Sigmoid colon (tissue), 7 donors: ENCODE data around the gene PRKD2. TPM values are rescaled to one million over a fixed set of nuclear protein-coding genes. Genes with fewer than 3 reads are reported as not detected.

Experiments used
- DNase-seq: peaks from one replicate; pipeline ENCODE4 v3.0.0-alpha.2; 2019
- H3K27ac ChIP-seq, 4 donors: fragments of 200-600 bp; sonication (generic); one replicate each; pipeline ENCODE4 v1.5.1; 2016 to 2019; ENCODE audit warnings: mild to moderate bottlenecking in 1 of 4
- H3K27me3 ChIP-seq, 3 donors: fragments of 200-600 bp; sonication (generic); one replicate each; pipeline ENCODE4 v1.5.1; 2019; ENCODE audit warnings: mild to moderate bottlenecking in 1 of 3
- H3K36me3 ChIP-seq, 4 donors: fragments of 200-600 bp; sonication (generic); one replicate each; pipeline ENCODE4 v1.5.1; 2016 to 2019
- H3K4me1 ChIP-seq, 4 donors: fragments of 200-600 bp; sonication (generic); one replicate each; pipeline ENCODE4 v1.5.1; 2017 to 2019
- H3K4me3 ChIP-seq, 4 donors: fragments of 200-600 bp; sonication (generic); one replicate each; pipeline ENCODE4 v1.5.1; 2017 to 2019; ENCODE audit warnings: mild to moderate bottlenecking in 2 of 4, moderate library complexity in 1 of 4
- H3K9me3 ChIP-seq, 4 donors: fragments of 200-600 bp in 3 of 4; sonication (generic) in 3 of 4; one replicate each; pipeline versions ENCODE4 v1.5.1 to v1.6.1; 2013 to 2019
- EP300 ChIP-seq, 4 donors: sonication (generic); formaldehyde crosslinking; IDR thresholded peaks; one replicate each; pipeline ENCODE4 v1.6.1; 2017; ENCODE audit warnings: antibody characterized with exemption in 4 of 4
- POLR2A ChIP-seq, 2 donors: fragments of 450-650 bp; IDR thresholded peaks; one replicate each; pipeline ENCODE4 v1.6.1; 2016; ENCODE audit warnings: antibody characterized with exemption in 2 of 2, mild to moderate bottlenecking in 2 of 2, moderate library complexity in 2 of 2
- POLR2AphosphoS5 ChIP-seq, 4 donors: sonication (generic); formaldehyde crosslinking; IDR thresholded peaks; one replicate each; pipeline ENCODE4 v1.6.1; 2017; ENCODE audit warnings: antibody characterized with exemption in 4 of 4
- WGBS, 2 donors: extraction: QIAGEN DNeasy Blood & Tissue Kit; methylation state at CpG; one replicate each; pipeline ENCODE4 v1.1.7; 2013; 5-methylcytosine and 5-hydroxymethylcytosine counted together
- intact Hi-C: fragments of 100-400 bp; cut with DNase I; formaldehyde crosslinking; loops from one replicate; pipeline ENCODE4 v1.15.1; 2023
- polyA plus RNA-seq, 3 donors: library from polyadenylated mRNA; stranded (reverse); fragments of 200-250 nt; gene quantifications; one replicate each; pipeline ENCODE4 v1.2.3, GENCODE V29; 2013
- total RNA-seq, 4 donors: library from RNA; depleted of rRNA; stranded (reverse); fragments of >200 nt; gene quantifications; one replicate each; pipeline ENCODE4 v1.1.0, GENCODE V29; 2016
- TF ChIP-seq, protein P1 (sequence below), 4 experiments: fragments of 450-650 bp in 3 of 4; fragments of 200-600 bp in 1 of 4; IDR thresholded peaks; one replicate each; pipeline ENCODE4 v1.5.1; 2016 to 2019; ENCODE audit warnings: antibody characterized with exemption in 4 of 4, mild to moderate bottlenecking in 3 of 4, moderate library complexity in 2 of 4
- donor health status: healthy with polysubstance abuse.
- donor health status: Bipolar disorder and iron deficiency.
- donor health status: healthy.

The PRKD2 gene
- total and polyA plus RNA-seq, 7 donors, result 14.7 to 51.7 (median 18.6) TPM

DNA sequence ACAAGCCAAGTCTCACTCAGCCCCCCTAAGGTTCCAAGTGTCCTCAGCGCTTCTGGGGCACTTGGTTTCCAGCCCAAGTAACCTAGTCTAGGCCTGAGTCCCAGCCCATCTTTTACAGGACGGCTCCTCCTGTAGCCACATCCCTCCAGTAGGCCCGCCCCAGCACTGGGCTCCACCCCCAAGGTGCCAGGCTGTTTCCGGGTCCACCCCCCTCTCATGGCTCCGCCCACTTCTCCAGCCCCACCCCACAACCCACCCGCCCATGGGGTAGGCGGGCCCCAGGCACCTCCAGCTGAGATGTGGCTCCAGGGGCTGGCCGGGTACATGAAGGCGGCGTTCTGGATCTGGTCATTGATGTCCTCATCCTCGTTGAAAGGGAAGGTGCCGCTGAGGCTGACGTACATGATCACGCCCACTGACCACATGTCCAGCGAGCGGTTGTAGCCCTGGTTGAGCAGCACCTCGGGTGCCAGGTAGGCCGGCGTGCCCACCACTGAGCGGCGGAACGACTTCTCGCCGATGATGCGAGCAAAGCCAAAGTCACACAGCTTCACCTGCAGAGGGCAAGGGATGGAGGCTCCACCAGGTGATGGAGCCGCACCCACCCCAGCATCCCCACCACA lies 38.7 kb downstream of the PRKD2 start:
- intact Hi-C loops, result no loop called here
- no peaks in the 10 kb centered on the region for H3K27me3 ChIP-seq
- H3K4me3 ChIP-seq, result no peak overlapping the region
- no peaks in the 10 kb centered on the region for H3K4me1 ChIP-seq
- peaks cover 6 to 94% (median 47%) of the 10 kb centered on the region in 4 donors for H3K36me3 ChIP-seq
- no peak for DNase-seq
- 87 to 88% methylated on average over 26 of the region's 26 CpGs for WGBS, 2 donors
- TF ChIP-seq POLR2A (IDR thresholded peaks at IDR 0.05), result no peak
- TF ChIP-seq POLR2AphosphoS5 (IDR thresholded peaks at IDR 0.05), result no peak
- TF ChIP-seq EP300 (IDR thresholded peaks at IDR 0.05), result no peak
- TF ChIP-seq, protein P1, sequence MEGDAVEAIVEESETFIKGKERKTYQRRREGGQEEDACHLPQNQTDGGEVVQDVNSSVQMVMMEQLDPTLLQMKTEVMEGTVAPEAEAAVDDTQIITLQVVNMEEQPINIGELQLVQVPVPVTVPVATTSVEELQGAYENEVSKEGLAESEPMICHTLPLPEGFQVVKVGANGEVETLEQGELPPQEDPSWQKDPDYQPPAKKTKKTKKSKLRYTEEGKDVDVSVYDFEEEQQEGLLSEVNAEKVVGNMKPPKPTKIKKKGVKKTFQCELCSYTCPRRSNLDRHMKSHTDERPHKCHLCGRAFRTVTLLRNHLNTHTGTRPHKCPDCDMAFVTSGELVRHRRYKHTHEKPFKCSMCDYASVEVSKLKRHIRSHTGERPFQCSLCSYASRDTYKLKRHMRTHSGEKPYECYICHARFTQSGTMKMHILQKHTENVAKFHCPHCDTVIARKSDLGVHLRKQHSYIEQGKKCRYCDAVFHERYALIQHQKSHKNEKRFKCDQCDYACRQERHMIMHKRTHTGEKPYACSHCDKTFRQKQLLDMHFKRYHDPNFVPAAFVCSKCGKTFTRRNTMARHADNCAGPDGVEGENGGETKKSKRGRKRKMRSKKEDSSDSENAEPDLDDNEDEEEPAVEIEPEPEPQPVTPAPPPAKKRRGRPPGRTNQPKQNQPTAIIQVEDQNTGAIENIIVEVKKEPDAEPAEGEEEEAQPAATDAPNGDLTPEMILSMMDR (IDR thresholded peaks at IDR 0.05), result no peak
- H3K27ac ChIP-seq, result no peak overlapping the region
- H3K9me3 ChIP-seq, result no peaks in the 10 kb centered on the region

DNA sequence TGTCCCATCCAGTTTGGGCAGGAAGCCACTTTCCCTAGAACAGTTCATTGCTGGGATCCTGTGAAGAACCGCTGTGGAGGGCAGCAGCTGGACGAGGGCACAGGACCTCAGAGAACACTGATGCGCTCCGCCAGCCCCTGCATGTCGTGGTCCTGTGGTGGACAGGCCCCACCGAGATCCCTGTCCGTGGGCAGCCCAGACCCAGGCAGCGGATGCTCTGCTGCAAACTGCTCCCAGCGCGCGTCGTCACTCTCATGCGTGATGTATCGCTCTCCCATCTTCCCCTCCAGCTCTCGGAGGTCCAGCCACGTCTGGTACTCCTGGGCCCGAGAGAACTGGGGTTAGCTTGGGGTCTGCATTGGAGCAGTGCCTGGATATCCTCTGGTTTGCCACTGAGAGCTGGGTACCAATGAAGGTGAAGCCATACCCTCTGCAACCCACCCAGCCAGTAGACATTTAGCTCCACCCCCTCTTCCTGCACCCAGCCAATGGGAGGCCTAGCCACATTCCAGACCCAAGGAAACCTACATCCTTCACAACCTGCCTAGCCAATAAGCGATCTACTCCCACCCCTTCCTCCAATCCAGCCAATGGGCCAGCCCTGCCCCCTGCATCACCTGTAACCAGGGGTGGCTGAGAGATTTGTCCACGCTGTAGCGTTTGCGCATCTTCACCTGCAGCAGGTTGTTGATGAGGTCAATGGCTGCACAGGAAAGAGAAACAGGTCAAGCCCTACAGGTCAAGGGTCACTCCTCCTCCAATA lies 42.3 kb downstream of the PRKD2 start:
- no peak overlapping the region for H3K4me3 ChIP-seq
- H3K4me1 ChIP-seq, result no peaks in the 10 kb centered on the region
- DNase-seq, result no peak
- WGBS, 2 donors, result 95% methylated on average over 21 of the region's 21 CpGs
- peaks cover 6 to 66% (median 32%) of the 10 kb centered on the region in 4 donors for H3K36me3 ChIP-seq
- intact Hi-C loops, result no loop called here
- H3K27me3 ChIP-seq, result no peaks in the 10 kb centered on the region
- no peaks in the 10 kb centered on the region for H3K9me3 ChIP-seq
- TF ChIP-seq, protein P1 (IDR thresholded peaks at IDR 0.05), result no peak
- TF ChIP-seq POLR2AphosphoS5 (IDR thresholded peaks at IDR 0.05), result no peak
- TF ChIP-seq POLR2A (IDR thresholded peaks at IDR 0.05), result no peak
- no peak overlapping the region for H3K27ac ChIP-seq

DNA sequence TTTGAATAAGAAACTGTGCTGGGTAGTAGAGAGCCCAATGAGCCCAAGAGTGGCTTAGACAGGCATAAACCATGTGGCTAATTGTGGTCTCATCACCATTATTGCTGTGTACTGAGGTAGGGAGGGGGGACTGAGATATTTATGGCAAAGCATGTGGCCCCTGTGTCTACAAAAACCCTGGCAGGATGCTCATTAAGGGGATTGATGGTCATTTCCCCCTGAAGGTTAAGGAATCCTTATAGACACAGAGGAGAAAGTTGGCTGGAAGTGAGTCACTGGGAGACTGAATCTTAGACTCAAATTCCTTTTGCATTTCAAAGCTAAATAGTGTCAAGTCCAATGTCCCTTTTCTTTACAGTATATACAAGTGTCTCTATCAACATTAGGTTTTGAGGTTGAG lies 46.1 kb downstream of the PRKD2 start:
- intact Hi-C loops, result no loop called here
- H3K36me3 ChIP-seq, result peaks cover 6 to 30% (median 18%) of the 10 kb centered on the region in 4 donors
- H3K4me3 ChIP-seq, result no peak overlapping the region

DNA sequence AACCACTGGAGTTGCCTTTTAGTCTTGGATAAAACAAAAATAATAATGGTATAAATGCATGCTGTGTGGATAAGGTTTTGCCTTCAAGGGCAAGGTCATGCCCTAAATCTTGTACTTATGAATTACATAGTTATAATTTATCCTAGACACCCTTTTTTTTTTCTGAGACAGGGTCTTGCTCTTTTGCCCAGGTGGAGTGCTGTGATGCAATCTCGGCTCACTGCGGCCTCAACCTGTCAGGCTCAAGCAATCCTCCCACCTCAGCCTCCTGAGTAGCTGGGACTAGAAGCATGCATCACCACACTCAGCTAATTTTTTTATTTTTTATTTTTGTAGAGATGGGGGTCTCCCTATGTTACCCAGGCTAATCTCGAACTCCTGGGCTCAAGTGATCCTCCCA lies 48.3 kb downstream of the PRKD2 start:
- TF ChIP-seq POLR2A (IDR thresholded peaks at IDR 0.05), result no peak
- no peak for TF ChIP-seq POLR2AphosphoS5 (IDR thresholded peaks at IDR 0.05)
- TF ChIP-seq, protein P1 (IDR thresholded peaks at IDR 0.05), result no peak
- no peak for TF ChIP-seq EP300 (IDR thresholded peaks at IDR 0.05)
- Histone ChIP-seq H3K27ac (no peak overlapping the region), H3K4me3 (no peak overlapping the region), H3K36me3 (peaks cover under 1 to 10% (median 1%) of the 10 kb centered on the region in 4 donors), H3K27me3 (no peaks in the 10 kb centered on the region), H3K4me1 (no peaks in the 10 kb centered on the region), H3K9me3 (no peaks in the 10 kb centered on the region)
- WGBS, 2 donors, result 83 to 86% methylated on average over 3 of the region's 3 CpGs
- intact Hi-C loops, result no loop called here
- DNase-seq, result no peak

More for the DNA sequence above, 46.1 kb downstream of the PRKD2 start:
- TF ChIP-seq EP300 (IDR thresholded peaks at IDR 0.05) (no peak), POLR2AphosphoS5 (IDR thresholded peaks at IDR 0.05) (no peak), POLR2A (IDR thresholded peaks at IDR 0.05) (no peak)
- TF ChIP-seq, protein P1 (IDR thresholded peaks at IDR 0.05), result no peak
- Histone ChIP-seq H3K27me3 (no peaks in the 10 kb centered on the region), H3K4me1 (no peaks in the 10 kb centered on the region), H3K27ac (no peak overlapping the region), H3K9me3 (no peaks in the 10 kb centered on the region)
- DNase-seq, result no peak
